Measurements from ENCODE around the gene B3GNT2. TPM values are rescaled to one million over a fixed set of nuclear protein-coding genes. Genes with fewer than 3 reads are reported as not detected.

Gene B3GNT2
- total and polyA plus RNA-seq, 2 experiments from 2014 or later: 35.5 to 70.4 TPM

DNA sequence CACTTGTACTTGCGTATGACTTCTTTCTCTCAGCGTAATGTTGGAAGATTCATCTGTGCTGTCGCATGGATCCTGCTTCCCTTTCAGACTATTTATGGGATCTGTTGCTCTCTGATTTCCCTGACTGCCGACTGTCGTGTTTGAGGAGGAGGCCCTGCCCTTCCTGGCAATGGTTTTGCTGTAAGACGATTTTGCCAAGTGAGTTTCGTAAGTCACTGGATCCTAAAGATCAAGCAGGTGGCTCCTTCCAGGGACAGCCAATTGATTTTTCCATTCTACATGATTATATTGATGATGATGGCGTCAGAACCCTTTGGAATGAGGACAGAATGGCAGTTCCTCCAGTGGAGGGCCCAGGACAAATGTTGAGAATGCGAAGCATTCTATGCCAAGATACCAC is 8.7 kb upstream of the B3GNT2 start (continued):
- TF ChIP-seq ZNF462 (CRISPR knock-in tag; IDR thresholded peaks at IDR 0.05): no peak
- no peak for TF ChIP-seq REST (IDR thresholded peaks at IDR 0.05; ENCODE audit: unreplicated experiment)
- TF ChIP-seq, protein P1, sequence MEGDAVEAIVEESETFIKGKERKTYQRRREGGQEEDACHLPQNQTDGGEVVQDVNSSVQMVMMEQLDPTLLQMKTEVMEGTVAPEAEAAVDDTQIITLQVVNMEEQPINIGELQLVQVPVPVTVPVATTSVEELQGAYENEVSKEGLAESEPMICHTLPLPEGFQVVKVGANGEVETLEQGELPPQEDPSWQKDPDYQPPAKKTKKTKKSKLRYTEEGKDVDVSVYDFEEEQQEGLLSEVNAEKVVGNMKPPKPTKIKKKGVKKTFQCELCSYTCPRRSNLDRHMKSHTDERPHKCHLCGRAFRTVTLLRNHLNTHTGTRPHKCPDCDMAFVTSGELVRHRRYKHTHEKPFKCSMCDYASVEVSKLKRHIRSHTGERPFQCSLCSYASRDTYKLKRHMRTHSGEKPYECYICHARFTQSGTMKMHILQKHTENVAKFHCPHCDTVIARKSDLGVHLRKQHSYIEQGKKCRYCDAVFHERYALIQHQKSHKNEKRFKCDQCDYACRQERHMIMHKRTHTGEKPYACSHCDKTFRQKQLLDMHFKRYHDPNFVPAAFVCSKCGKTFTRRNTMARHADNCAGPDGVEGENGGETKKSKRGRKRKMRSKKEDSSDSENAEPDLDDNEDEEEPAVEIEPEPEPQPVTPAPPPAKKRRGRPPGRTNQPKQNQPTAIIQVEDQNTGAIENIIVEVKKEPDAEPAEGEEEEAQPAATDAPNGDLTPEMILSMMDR (conservative IDR thresholded peaks at IDR 0.05; ENCODE audit: low read depth in 2 of 2): no peak
- no peak for TF ChIP-seq EZH2phosphoT487 (IDR thresholded peaks at IDR 0.05; ENCODE audit: unreplicated experiment)
- TF ChIP-seq ETS1 (IDR thresholded peaks at IDR 0.05): no peak
